Type B pancreatic cell (in vitro differentiated cells): ENCODE data around the gene SMS. TPM values are rescaled to one million over a fixed set of nuclear protein-coding genes. Genes with fewer than 3 reads are reported as not detected.

Experiments used
- DNase-seq: peaks from one replicate; pipeline ENCODE4 v3.0.0; 2021; ENCODE audit warnings: mixed read lengths; ENCODE audit not compliant: unreplicated experiment; ENCODE audit errors: extremely low spot score
- H3K27ac Mint-ChIP-seq: 2 replicates; pipeline ENCODE4 v1.8.0; 2021; ENCODE audit warnings: mild to moderate bottlenecking, mixed read lengths
- H3K27me3 Mint-ChIP-seq: 2 replicates; pipeline ENCODE4 v1.8.0; 2021; ENCODE audit warnings: mixed read lengths
- H3K36me3 Mint-ChIP-seq: 2 replicates; pipeline ENCODE4 v1.8.0; 2021; ENCODE audit warnings: mixed read lengths
- H3K4me1 Mint-ChIP-seq: one replicate; pipeline ENCODE4 v1.8.0; 2021; ENCODE audit warnings: mixed read lengths; ENCODE audit not compliant: unreplicated experiment
- H3K4me3 Mint-ChIP-seq: 2 replicates; pipeline ENCODE4 v1.8.0; 2021; ENCODE audit warnings: mild to moderate bottlenecking, mixed read lengths
- H3K9me3 Mint-ChIP-seq: 2 replicates; pipeline ENCODE4 v1.8.0; 2021; ENCODE audit warnings: mixed read lengths
- CTCF ChIP-seq: fragments of 200-600 bp; sonication (generic); conservative IDR thresholded peaks from 2 replicates; pipeline ENCODE4 v1.5.0; 2021; ENCODE audit warnings: antibody characterized with exemption, mild to moderate bottlenecking
- total RNA-seq: library from RNA; stranded (reverse); gene quantifications from 2 replicates; pipeline ENCODE4 v1.2.1, GENCODE V29; 2021; ENCODE audit warnings: low replicate concordance

Gene SMS
- total RNA-seq, 1 donor from 2014 or later: 138 TPM

GRCh38 chrX:21963269-21963668, 22.8 kb downstream of the SMS start:
- Mint-ChIP-seq H3K27ac (no peak overlapping the region), H3K27me3 (no peaks in the 10 kb centered on the region), H3K4me1 (peaks cover 41% of the 10 kb centered on the region), H3K9me3 (peaks cover 5% of the 10 kb centered on the region), H3K4me3 (no peak overlapping the region), H3K36me3 (peaks cover 26% of the 10 kb centered on the region)
- no peak for TF ChIP-seq CTCF
- DNase-seq: no peak

GRCh38 chrX:21963731-21964405, 23.4 kb downstream of the SMS start:
- no peak overlapping the region for H3K27ac Mint-ChIP-seq
- peaks cover 24% of the 10 kb centered on the region for H3K36me3 Mint-ChIP-seq
- peaks cover 41% of the 10 kb centered on the region for H3K4me1 Mint-ChIP-seq
- no peak overlapping the region for H3K4me3 Mint-ChIP-seq
- TF ChIP-seq CTCF: no peak
- DNase-seq: no peak
- H3K9me3 Mint-ChIP-seq: peaks cover 5% of the 10 kb centered on the region
- H3K27me3 Mint-ChIP-seq: no peaks in the 10 kb centered on the region

GRCh38 chrX:21966866-21967265, 26.4 kb downstream of the SMS start:
- Mint-ChIP-seq H3K4me3 (no peak overlapping the region), H3K27me3 (no peaks in the 10 kb centered on the region), H3K27ac (no peak overlapping the region), H3K4me1 (peaks cover 19% of the 10 kb centered on the region), H3K36me3 (peaks cover 33% of the 10 kb centered on the region), H3K9me3 (no peaks in the 10 kb centered on the region)
- no peak for TF ChIP-seq CTCF
- DNase-seq: no peak

GRCh38 chrX:21968333-21968732, 27.8 kb downstream of the SMS start:
- Mint-ChIP-seq H3K36me3 (peaks cover 45% of the 10 kb centered on the region), H3K27me3 (no peaks in the 10 kb centered on the region), H3K9me3 (no peaks in the 10 kb centered on the region), H3K4me1 (peaks cover 16% of the 10 kb centered on the region), H3K27ac (no peak overlapping the region), H3K4me3 (no peak overlapping the region)
- TF ChIP-seq CTCF: no peak
- DNase-seq: no peak

GRCh38 chrX:21970326-21970725, 29.8 kb downstream of the SMS start:
- Mint-ChIP-seq H3K9me3 (no peaks in the 10 kb centered on the region), H3K4me1 (peaks cover 18% of the 10 kb centered on the region), H3K27ac (no peak overlapping the region), H3K27me3 (no peaks in the 10 kb centered on the region), H3K36me3 (peaks cover 51% of the 10 kb centered on the region), H3K4me3 (no peak overlapping the region)
- no peak for TF ChIP-seq CTCF
- DNase-seq: no peak
